ENCODE results near the gene IFFO2. TPM values are rescaled to one million over a fixed set of nuclear protein-coding genes. Genes with fewer than 3 reads are reported as not detected.

Gene IFFO2
- total and polyA plus RNA-seq, 7 donors = 1.2 to 35.0 (median 8.6) TPM

GRCh38 chr1:18948048-18948912 lies 8.2 kb downstream of the IFFO2 start:
- intact Hi-C loops (cut with DNase I) = loop anchor here (2.0 kb wide), 1 partner anchor 25 kb away; no protein-coding TSS in a partner anchor
- H3K9me3 ChIP-seq = no peaks in the 10 kb centered on the region
- H3K36me3 ChIP-seq = no peaks in the 10 kb centered on the region
- H3K27ac ChIP-seq = peak overlapping the region; percentile 92 to 95 (median 94)
- H3K27me3 ChIP-seq = no peaks in the 10 kb centered on the region
- H3K4me1 ChIP-seq = peaks cover 0 to 99% (median 92%) of the 10 kb centered on the region in 4 donors
- H3K4me3 ChIP-seq = no peak overlapping the region
- peak; percentile 85 for DNase-seq
- TF ChIP-seq POLR2AphosphoS5 (IDR thresholded peaks at IDR 0.05) (peak; percentile 28 to 68 (median 56)), CTCF (IDR thresholded peaks at IDR 0.05) (no peak), POLR2A (IDR thresholded peaks at IDR 0.05) (no peak), EP300 (IDR thresholded peaks at IDR 0.05) (peak in 2 of 4 donors; percentile 51 to 54)
- 53 to 58% methylated on average over 15 of the region's 15 CpGs for WGBS, 2 donors

GRCh38 chr1:18947570-18947969 lies 8.9 kb downstream of the IFFO2 start:
- Histone ChIP-seq H3K36me3 (no peaks in the 10 kb centered on the region), H3K27me3 (no peaks in the 10 kb centered on the region), H3K4me1 (peaks cover 0 to 99% (median 92%) of the 10 kb centered on the region in 4 donors), H3K9me3 (no peaks in the 10 kb centered on the region), H3K4me3 (no peak overlapping the region), H3K27ac (peak overlapping the region; percentile 92 to 95 (median 94))
- intact Hi-C loops (cut with DNase I) = no loop called here
- TF ChIP-seq EP300 (IDR thresholded peaks at IDR 0.05) (no peak), POLR2A (IDR thresholded peaks at IDR 0.05) (no peak), POLR2AphosphoS5 (IDR thresholded peaks at IDR 0.05) (peak in 2 of 4 donors; percentile 21 to 27)
- 73 to 87% methylated on average over 9 of the region's 9 CpGs for WGBS, 2 donors
- DNase-seq = no peak

- DNase-seq = no peak
- H3K27ac ChIP-seq = peak overlapping the region; percentile 92 to 95 (median 94)
- no peaks in the 10 kb centered on the region for H3K36me3 ChIP-seq
- WGBS, 2 donors = 51 to 70% methylated on average over 15 of the region's 15 CpGs
- H3K4me1 ChIP-seq = peaks cover 0 to 99% (median 94%) of the 10 kb centered on the region in 4 donors
- no peaks in the 10 kb centered on the region for H3K27me3 ChIP-seq
- no peak overlapping the region for H3K4me3 ChIP-seq
- no peak for TF ChIP-seq POLR2AphosphoS5 (IDR thresholded peaks at IDR 0.05)
- TF ChIP-seq CTCF (IDR thresholded peaks at IDR 0.05) = no peak
- TF ChIP-seq POLR2A (IDR thresholded peaks at IDR 0.05) = no peak
- TF ChIP-seq EP300 (IDR thresholded peaks at IDR 0.05) = no peak
- intact Hi-C loops (cut with DNase I) = no loop called here
- no peaks in the 10 kb centered on the region for H3K9me3 ChIP-seq
Measured at GRCh38 chr1:18946550-18947381, 9.7 kb downstream of the IFFO2 start.

- Histone ChIP-seq H3K36me3 (no peaks in the 10 kb centered on the region), H3K4me1 (peaks cover 0 to 99% (median 94%) of the 10 kb centered on the region in 4 donors), H3K27ac (peak overlapping the region; percentile 44 to 95 (median 81)), H3K4me3 (no peak overlapping the region), H3K9me3 (no peaks in the 10 kb centered on the region), H3K27me3 (no peaks in the 10 kb centered on the region)
- intact Hi-C loops (cut with DNase I) = no loop called here
- 29 to 53% methylated on average over 14 of the region's 14 CpGs for WGBS, 2 donors
- peak; percentile 81 for DNase-seq
- no peak for TF ChIP-seq EP300 (IDR thresholded peaks at IDR 0.05)
- no peak for TF ChIP-seq CTCF (IDR thresholded peaks at IDR 0.05)
- TF ChIP-seq POLR2AphosphoS5 (IDR thresholded peaks at IDR 0.05) = no peak
- TF ChIP-seq POLR2A (IDR thresholded peaks at IDR 0.05) = no peak
Measured at GRCh38 chr1:18945401-18945849, 11.1 kb downstream of the IFFO2 start.
